ENCODE measurements around the gene NFATC3. TPM values are rescaled to one million over a fixed set of nuclear protein-coding genes. Genes with fewer than 3 reads are reported as not detected.
"Not testable (repeated sequence)": the region's sequence is repeated elsewhere in the genome, so short reads cannot be mapped to it uniquely, and the experiment has no call there.

The NFATC3 gene
- total RNA-seq, 2 donors from 2014 or later = 51.1 to 56.7 TPM

- no peak overlapping the region for H3K27ac ChIP-seq
- no peaks in the 10 kb centered on the region for H3K36me3 ChIP-seq
- H3K4me1 ChIP-seq (ENCODE audit: control insufficient read depth in 1 of 2, low read depth in 2 of 2) = peaks cover 17 to 18% of the 10 kb centered on the region in 2 donors
- H3K27me3 ChIP-seq (replicated peaks; ENCODE audit: insufficient read depth) = no peaks in the 10 kb centered on the region
- H3K4me3 ChIP-seq = no peak overlapping the region
- no peak for DNase-seq (ENCODE audit: low spot score)
- H3K9me3 ChIP-seq = no peaks in the 10 kb centered on the region
- ATAC-seq (ENCODE audit: insufficient number of reproducible peaks, low FRiP score, low read depth) = no peak
- TF ChIP-seq CTCF (IDR thresholded peaks at IDR 0.05) = no peak
Measured at GRCh38 chr16:68131813-68132706, 46.9 kb downstream of the NFATC3 start.

GRCh38 chr16:68133000-68133399, 47.8 kb downstream of the NFATC3 start:
- DNase-seq (ENCODE audit: low spot score); H3K36me3 ChIP-seq; H3K4me3 ChIP-seq; H3K27me3 ChIP-seq (replicated peaks; ENCODE audit: insufficient read depth); ATAC-seq (ENCODE audit: insufficient number of reproducible peaks, low FRiP score, low read depth); H3K9me3 ChIP-seq; H3K27ac ChIP-seq: not testable (repeated sequence)
- H3K4me1 ChIP-seq (ENCODE audit: control insufficient read depth in 1 of 2, low read depth in 2 of 2) = peaks cover 17 to 18% of the 10 kb centered on the region in 2 donors

- Histone ChIP-seq H3K4me3 (no peak overlapping the region), H3K4me1 (ENCODE audit: control insufficient read depth in 1 of 2, low read depth in 2 of 2) (peaks cover 8 to 9% of the 10 kb centered on the region in 2 donors), H3K9me3 (no peaks in the 10 kb centered on the region), H3K27ac (no peak overlapping the region), H3K27me3 (replicated peaks; ENCODE audit: insufficient read depth) (no peaks in the 10 kb centered on the region), H3K36me3 (no peaks in the 10 kb centered on the region)
- DNase-seq (ENCODE audit: low spot score) (no peak), ATAC-seq (ENCODE audit: insufficient number of reproducible peaks, low FRiP score, low read depth) (no peak)
- TF ChIP-seq CTCF (IDR thresholded peaks at IDR 0.05) = no peak
Measured at GRCh38 chr16:68134644-68135043, 49.5 kb downstream of the NFATC3 start.

GRCh38 chr16:68136515-68136914, 51.3 kb downstream of the NFATC3 start:
- H3K9me3 ChIP-seq = no peaks in the 10 kb centered on the region

GRCh38 chr16:68144008-68144407, 58.8 kb downstream of the NFATC3 start:
- ATAC-seq (ENCODE audit: insufficient number of reproducible peaks, low FRiP score, low read depth) (no peak), DNase-seq (ENCODE audit: low spot score) (no peak)
- H3K9me3 ChIP-seq = no peaks in the 10 kb centered on the region
- no peak overlapping the region for H3K27ac ChIP-seq
- no peaks in the 10 kb centered on the region for H3K27me3 ChIP-seq (replicated peaks; ENCODE audit: insufficient read depth)
- H3K4me3 ChIP-seq = no peak overlapping the region
- peaks cover 6% of the 10 kb centered on the region for H3K36me3 ChIP-seq
- no peak for TF ChIP-seq CTCF (IDR thresholded peaks at IDR 0.05)
- peaks cover 13 to 19% of the 10 kb centered on the region in 2 donors for H3K4me1 ChIP-seq (ENCODE audit: control insufficient read depth in 1 of 2, low read depth in 2 of 2)

More at GRCh38 chr16:68136515-68136914, 51.3 kb downstream of the NFATC3 start:
- DNase-seq (ENCODE audit: low spot score) = no peak
- Histone ChIP-seq H3K27me3 (replicated peaks; ENCODE audit: insufficient read depth) (no peaks in the 10 kb centered on the region), H3K36me3 (no peaks in the 10 kb centered on the region), H3K4me1 (ENCODE audit: control insufficient read depth in 1 of 2, low read depth in 2 of 2) (peaks cover 8 to 9% of the 10 kb centered on the region in 2 donors), H3K27ac (no peak overlapping the region), H3K4me3 (no peak overlapping the region)
- no peak for TF ChIP-seq CTCF (IDR thresholded peaks at IDR 0.05)
- ATAC-seq (ENCODE audit: insufficient number of reproducible peaks, low FRiP score, low read depth) = no peak

Data from thoracic aorta (tissue), 2 donors.